Stimulated activated CD4-positive, alpha-beta T cell treated with anti-CD3 and anti-CD28 coated beads, Interleukin-2, amount 100 ng/mL, for 4 hours (primary cell): ENCODE measurements around the gene TUBA1C.
"Not testable (repeated sequence)": the region's sequence is repeated elsewhere in the genome, so short reads cannot be mapped to it uniquely, and the experiment has no call there.

Experiments used
- DNase-seq: peaks from one replicate; pipeline ENCODE4 v3.0.0-alpha.2; 2020; ENCODE audit warnings: low read depth

The TUBA1C gene

DNA sequence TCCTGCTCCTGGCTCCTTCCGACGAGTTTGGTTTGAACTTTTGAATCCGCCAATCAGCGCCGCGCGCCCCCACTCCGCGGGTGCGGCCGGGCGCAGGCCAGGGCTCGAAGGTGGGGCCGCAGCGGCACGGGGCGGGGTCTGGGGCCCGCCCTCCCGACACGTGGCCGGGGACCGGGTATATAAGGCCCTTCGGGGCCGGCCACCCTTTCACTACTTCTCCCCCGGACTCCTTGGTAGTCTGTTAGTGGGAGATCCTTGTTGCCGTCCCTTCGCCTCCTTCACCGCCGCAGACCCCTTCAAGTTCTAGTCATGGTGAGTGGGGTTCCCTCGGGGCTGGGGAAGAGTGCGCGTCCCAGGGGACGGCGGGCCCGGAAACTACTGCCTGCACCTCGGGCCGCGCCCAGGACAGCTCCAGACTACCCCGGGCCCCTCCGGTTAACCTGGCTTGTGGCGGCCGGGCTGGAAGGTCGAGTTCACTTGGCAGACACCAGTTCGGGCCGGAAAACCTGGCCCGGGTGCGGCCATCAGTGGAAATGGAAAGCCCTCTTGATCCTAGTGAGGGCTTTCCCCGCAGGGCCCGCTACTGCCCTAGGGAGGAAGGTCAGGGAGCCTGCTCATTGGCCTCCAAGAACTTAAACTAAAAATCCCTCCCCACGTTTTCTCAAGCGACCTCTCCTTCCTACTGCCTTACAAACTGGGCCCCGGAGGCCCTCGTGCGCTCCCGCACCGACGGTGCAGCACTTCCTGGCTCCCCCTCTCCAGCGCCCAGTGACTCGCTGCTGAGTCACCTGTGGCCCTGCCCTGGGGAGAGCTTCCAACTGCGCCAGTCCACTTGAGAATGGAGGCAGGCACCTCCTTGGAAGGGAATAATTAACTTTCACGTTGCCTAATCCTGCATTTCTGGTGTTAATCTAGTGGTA, at the start of gene TUBA1C:
Gene TUBA1C, plus strand, starts transcription at position 210 of the 920 bp plus-strand sequence. Its CDS starts 100 bp downstream, at position 310.
- peak; percentile 83 for DNase-seq

DNA sequence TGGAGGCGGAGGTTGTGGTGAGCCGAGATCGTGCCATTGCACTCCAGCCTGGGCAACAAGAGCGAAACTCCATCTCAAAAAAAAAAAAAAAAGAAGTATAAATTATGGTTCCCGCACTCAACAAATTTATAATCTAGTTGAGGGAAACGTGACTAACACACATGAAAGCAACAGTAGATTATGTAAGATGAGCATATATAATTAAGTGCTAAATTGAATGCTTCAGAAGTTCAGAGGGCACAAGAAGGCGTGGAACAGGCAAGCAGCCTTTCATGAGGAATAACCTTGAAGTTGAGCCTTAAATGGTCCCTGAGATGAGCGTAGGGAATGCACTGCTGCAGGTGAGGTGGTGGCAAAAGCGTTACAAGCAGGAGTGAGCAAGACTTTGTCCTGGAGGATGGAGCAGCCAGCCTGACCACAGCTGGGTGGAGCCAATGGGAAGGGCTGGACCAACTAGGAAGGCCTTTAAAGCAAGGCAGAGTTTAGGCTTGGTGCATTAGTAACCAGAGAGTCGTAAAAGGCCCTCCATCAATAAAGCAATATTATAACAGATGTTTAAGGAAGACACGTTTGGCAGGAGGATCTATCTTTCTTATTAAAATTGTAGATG, 45.4 kb upstream of the TUBA1C start:
- no peak for DNase-seq

DNA sequence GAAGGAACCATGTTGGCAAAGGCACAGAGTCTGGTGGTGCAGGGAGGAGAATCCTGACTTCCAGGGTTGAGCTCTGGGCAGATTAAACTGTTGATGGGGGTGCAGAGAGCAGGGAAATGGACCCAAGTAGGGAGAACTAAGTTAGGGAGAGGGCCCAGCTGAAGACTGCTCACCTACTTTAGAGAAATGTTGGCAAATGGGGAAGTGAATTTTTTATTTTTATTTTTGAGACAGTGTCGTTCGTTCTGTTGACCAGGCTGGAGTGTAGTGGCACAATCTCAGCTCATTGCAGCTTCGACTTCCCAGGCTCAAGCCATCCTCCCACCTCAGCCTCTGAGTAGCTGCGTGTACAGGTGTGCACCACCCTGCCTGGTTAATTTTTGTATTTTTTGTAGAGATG, 43.9 kb upstream of the TUBA1C start:
- no peak for DNase-seq

GRCh38 chr12:49223122-49223521, 41.8 kb upstream of the TUBA1C start:
- no peak for DNase-seq

- DNase-seq = no peak
Measured at GRCh38 chr12:49223590-49224369, 41.1 kb upstream of the TUBA1C start.

- no peak for DNase-seq
Measured at GRCh38 chr12:49225576-49226166, 39.2 kb upstream of the TUBA1C start.

- DNase-seq = no peak
Measured at GRCh38 chr12:49227713-49228112, 37.2 kb upstream of the TUBA1C start.

DNA sequence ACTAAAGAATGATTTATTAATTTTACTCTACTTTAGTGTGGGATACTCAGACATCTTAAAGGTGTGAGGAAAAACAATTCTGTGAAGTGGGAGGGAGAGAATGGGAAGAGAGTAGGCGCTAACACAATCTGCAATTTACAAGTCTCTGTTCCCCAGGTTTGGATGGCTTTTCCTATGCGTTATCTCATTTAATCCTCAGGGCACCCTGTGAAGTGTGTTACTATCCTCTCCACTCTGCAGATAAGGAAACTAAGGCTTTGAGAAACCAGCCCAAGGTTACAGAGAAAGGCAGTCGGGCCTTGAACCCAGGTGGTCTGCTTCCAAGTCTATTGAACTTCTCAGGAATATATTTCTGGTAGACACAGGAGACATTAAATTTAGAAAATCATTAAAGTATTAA, 36.2 kb upstream of the TUBA1C start:
- DNase-seq = no peak

DNA sequence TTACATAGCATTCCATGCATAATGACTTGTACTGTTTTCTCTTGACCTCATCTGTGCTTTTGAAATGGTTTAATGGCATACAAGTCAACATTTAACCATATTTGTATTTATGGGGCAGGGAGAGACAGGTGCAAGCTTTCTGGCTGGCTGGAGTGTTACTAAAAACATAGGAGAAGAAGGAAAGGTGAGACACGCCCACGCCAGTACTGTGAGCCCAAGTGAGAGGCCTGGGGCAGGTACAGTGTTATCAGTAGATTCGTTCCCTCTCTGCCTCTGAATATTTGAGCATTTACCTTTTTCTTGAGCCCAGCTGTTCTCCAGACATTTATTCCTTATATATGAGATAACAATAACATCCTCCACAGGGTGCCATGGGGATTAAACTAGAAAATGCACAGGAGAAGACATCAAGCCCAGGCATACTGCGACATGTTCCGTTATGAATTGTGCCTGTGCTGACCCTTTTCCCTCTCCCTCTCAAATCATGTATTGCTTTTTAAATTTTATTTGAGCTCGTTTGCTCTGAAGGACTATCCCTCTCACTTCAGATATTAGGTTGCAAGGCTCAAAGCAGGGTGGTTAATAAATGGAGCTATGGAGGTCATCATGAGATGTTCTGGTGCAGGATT, 34.6 kb upstream of the TUBA1C start:
- no peak for DNase-seq

DNA sequence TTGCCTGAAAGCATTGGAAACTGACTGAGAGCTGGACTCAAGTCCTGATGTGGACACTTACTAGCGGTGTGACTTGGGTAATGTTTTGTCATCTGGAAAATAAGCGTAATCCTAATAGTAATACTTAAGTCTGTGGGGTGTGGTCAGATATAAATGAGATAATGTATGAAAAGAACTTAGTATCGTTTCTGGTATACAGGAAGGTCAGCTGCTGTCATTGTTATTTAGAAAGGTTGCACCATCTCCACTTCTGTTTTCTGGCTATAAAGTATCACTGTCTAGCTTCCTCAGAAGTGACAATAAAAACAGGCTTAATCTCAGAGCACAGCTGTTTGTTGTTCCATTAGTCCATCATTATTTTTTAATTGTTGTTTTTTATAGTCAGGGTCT, 34.1 kb upstream of the TUBA1C start:
- no peak for DNase-seq

DNA sequence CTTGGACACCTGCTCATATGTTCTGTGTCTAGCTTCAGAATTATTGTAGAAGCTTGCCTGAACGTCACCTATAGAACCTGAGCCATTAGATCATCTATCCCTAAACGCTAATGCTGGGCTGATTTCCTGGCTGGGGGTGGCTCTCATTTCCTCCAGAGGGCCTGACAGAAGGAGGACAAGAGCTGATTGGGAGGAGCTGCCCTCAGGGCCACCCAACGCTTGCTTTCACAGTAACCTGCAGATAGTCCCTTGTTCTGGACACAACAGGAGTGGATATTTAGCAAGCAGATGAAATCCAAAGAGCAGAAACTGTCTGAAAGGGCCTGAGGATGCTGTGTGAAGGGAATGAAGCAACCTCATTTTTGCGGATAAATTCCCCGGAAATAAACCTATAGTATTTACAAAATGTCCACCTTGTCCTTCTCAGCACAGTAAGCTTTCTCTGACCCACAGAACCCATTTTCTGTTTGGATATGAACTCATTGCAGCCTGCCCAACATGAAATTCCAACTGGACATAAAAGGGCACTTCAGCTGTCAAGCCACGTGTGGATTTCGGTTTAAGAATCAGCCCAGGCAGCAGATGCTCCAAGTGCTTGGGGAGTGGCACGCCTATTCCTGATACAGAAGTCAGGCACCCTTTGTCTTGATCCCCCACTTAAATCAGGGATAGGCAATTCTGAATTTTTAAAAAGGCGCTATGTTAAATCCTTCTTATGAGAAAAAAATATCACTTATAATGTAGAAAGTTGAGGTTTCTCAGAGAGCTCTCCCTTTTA, 32.8 kb upstream of the TUBA1C start:
- no peak for DNase-seq

GRCh38 chr12:49232940-49233841, 31.7 kb upstream of the TUBA1C start:
- DNase-seq = no peak

DNA sequence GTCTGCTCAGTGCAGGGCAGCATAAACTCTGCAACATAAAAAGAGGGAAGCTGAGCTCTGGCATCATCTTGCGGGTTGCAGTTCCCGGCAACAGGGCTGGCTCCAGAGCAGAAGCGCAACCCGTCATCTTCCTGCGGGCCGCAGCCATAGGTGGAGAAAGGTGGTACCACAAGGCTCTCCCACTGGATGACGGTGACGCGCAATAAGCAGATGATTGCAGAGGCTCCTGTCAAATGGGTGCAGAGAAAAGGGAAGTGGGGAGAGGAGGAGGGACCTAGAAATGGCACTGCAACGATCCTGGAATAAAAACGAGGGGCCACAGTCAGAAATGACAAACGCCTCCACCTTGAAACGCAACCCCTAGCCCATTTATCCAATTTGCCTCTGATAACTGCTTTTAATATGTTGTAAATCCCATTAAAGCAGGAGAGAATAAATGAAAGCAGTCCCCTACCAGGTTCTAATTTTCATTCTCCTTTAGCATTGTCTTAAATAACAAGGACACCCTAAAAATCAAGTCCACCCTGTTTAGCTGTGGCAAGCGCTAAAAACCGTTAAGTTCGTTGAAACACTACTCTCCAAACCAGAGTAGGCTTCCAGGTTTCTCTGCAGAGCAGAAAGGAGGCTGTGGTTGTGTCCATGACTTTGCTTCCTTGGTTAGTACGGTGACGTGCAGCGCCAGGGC, 30.9 kb upstream of the TUBA1C start:
- DNase-seq = no peak

GRCh38 chr12:49236423-49236822, 28.5 kb upstream of the TUBA1C start:
- DNase-seq = no peak

- DNase-seq = no peak
Measured at GRCh38 chr12:49243631-49244030, 21.3 kb upstream of the TUBA1C start.

GRCh38 chr12:49244176-49244575, 20.7 kb upstream of the TUBA1C start:
- DNase-seq = no peak

DNA sequence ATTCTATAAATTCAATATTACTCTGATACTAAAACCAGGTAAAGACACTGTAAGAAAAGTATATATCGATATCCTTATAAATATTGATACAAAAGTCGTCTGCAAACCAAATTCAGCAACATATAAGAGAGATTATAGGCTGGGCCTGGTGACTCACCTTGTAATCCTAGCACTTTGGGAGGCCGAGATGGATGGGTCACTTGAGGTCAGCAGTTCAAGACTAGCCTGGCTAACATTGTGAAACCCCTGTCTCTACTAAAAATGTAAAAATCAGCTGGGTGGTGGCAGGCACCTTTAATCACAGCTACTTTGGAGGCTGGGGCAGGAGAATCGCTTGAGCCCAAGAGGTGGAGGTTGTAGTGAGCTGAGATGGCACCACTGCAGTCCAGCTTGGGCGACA, 13.5 kb upstream of the TUBA1C start:
- DNase-seq = no peak

DNA sequence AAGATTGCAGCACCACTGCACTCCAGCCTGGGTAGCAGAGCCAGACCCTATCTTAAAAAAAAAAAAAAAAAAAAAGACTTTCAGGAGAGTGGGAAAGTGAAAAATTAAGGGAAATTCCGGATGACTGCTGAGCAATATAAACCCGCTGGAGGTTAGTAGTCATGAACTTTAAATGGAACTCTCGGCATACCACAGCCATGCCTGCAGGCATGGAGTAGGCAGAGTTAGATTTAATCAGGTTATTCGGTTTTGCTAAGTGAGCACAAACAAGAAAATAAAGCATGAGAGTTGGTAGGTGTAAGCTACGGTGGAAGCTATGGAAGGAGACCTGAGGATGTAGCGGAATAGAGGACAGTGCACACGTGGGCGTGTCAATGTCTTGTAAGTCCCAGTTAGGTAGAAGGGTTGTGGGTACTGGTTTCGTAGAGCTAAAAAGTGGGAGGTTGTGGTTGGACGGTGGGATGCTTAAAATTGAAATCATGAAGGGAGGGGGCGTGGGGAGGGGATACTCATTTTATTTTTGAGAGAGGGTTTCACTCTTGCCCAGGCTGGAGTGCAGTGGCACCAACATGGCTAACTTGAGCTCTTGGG, 11.8 kb upstream of the TUBA1C start:
- DNase-seq = no peak

DNA sequence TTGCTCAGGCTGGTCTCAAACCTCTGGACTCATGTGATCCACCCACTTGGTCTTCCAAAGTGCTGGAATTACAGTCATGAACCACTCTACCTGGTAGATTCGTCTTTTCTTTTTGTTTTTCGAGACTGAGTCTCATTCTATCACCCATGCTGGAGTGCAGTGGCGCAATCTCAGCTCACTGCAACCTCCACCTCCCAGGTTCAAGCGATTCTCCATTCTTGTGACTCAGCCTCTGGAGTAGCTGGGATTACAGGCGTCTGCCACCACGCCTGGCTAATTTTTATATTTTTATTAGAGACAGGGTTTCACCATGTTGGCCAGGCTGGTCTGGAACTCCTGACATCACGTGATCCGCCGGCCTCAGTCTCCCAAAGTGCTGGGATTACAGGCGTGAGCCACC, 9.4 kb upstream of the TUBA1C start:
- not testable (repeated sequence) for DNase-seq
